GM18861 (cell line): Measurements from ENCODE around the gene TBATA.

Experiments
- ATAC-seq: cut with Tn5 transposase; IDR thresholded peaks from one replicate; pipeline ENCODE4 v1.9.1; 2021; ENCODE audit not compliant: unreplicated experiment

TBATA gene

DNA sequence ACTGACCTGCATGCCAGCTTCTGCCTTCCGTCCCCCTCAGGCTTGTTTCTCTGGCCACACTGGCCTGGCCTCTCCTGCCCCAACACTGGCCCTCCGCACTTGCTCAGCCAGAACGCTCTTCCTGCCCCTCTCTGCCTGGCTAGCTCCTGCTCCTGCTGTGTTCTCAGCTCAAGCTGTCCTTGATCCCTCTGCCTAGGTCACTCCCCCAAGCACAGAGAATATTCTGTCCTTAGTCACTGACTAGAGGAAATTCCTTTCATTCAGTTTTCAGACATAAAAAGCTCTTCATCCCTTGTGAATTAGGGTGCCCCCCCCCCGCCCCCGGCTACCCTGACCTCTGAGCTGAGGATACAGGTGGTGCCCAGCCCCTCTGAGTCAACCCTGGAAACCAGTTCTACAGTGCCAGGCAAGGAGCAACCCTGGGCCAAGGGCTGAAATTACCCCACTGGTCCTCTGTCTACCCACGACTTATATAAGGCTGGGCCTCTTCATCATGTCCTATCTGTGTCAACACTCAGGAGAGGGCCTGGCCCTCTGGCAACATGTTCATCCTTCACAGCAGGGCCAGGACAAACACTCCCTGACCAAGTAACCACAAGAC is 23.9 kb upstream of the TBATA start:
- ATAC-seq: no peak

DNA sequence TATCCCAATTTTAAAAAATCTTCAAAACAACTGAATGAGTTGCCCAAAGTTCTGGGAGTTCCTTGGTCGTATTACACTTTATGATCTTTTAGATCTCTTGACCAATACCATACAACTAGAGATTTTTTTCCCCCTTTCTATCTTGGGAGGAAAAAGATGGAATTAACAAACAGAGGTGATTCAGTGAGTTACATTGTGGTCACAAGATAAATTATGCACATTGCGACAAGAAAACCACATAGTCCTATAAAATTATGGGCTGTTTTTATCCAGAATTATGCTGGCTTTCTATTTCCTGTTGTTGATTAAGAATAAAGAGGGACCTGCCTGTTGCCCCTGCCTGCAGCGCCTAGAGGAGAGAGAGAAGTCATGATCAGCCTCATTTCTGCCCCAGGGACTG is 22.4 kb upstream of the TBATA start:
- ATAC-seq: no peak

DNA sequence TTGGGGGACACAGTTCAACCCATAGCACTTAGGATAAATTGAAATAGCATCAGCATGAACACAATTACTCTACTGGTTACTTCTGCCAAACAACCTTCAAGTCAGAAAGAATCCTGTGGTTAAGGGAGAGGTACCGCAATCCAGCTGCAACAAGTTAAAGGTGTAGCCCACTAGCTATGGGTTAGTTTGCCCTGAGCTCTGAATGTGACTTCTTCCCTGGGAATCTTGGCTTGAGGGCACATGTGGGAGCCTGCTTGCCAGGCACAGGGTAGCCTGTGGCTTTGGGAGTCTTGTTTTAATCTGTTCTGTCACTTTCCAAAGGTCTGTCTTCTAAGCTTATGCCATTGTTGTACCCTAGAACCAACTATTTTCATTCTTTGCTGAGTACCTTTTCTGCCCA is 21.7 kb upstream of the TBATA start:
- no peak for ATAC-seq

DNA sequence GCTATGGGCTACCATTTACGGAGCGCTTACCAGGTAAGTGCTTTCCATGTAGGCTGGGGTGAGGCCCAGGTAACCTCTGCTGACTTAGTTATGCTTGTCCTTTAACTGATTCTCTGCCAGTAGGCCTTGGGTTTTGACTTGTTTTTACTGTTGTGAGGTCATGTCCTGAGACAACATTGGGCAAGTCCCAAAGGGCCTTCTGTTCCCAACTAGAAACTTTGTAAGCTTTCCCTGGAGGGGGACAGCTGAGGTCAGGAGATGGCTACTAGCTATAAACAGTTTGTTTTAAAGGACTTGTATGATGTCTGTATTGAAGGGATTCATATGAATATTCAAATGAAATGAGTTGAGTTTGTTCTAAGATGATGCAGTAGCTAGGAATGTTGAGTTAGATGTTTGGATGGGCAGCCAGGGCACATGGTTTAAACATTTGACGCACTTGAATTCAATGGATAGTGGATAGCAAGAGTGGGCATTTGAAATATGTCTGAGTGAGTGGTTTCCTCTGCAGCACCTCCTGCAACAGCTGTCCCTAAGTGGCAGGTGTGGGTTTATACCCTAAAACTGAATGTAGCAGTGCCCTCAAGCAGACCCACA is 20.5 kb upstream of the TBATA start:
- no peak for ATAC-seq

DNA sequence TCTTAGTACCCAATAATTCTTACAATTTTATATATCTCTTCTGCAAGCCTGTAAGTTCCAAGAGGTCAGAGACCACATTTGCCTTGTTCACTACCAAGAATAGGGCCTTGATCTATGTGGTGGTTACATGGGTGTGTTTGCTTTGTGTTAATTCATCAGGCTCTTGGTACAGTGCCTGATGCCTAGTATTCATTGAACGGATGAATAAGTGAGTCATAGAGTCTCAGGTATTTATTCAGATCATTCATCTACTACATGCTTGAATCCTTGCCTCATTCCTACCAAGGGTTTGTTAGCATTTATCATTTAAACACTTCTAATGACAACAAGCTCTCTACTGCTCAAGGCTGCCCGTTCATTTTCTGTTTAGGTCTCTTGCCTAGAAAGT is 19.2 kb upstream of the TBATA start:
- ATAC-seq: no peak

DNA sequence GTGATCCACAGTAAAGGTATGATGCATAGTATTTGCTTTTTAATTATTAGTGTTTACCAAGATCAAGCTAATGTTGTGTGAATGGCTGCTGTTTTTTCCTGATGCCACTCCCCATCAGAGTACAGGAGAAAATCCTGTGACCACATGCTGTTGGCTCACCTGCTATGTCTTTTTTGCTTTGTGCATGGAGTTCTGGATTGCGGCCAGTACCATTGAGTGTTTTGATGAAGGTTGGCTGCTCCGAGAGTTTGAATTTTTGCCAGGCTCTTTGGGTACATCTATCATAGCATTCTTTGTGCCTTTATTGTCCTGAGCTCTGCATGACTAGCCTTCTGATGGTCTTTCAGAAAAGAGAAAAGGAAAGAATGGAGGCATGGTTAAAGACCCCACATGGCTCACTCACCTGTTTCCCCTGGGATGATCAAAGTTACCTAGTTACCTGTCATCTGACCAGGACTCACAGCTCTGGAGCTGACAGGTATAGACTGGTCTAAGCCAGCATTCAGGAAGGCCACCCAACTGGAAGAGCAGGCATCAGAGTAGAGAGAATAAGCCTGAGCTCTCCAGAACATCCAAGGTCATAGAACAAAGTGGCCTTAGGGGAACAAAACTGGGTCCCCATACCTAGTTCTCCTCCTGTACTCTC is 18.7 kb upstream of the TBATA start:
- ATAC-seq: no peak

DNA sequence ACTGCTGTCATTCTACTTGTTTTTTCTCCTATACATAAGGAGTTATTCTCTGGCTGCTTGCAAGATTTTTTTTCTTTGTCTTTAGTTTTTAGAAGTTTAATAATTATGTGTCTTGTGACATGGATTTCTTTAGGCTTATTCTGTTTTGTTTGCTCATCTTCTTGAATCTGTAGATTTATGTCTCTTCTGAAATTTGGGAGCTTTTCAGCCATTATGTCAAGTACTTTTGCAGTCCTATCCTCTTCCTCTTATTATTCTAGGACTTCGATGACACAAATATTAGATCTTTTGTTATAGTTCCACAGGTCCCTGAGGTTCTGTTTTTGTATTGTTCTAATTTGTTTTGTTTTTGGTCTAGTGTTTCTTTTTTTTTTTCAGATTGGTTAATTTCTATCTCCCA is 16.7 kb upstream of the TBATA start:
- no peak for ATAC-seq

DNA sequence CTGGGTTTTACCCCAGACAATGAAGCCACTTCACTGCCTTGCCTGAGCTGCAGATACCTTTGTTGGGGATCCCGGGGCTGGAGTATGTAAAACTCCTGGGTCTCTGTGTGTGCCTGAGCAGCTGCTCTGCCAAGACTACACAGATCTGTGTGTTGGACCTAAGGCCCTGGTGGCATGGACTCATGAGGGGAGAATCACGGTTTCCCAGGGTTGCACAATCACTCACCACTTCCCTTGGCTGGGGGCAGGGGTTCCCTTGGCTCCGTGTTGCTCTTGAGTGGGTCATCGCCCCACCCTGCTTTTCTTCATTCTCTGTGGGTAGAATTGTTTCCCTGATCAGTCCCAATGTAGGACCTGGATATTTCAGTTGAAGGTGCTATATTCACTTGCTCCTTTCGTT is 13.9 kb upstream of the TBATA start:
- no peak for ATAC-seq

DNA sequence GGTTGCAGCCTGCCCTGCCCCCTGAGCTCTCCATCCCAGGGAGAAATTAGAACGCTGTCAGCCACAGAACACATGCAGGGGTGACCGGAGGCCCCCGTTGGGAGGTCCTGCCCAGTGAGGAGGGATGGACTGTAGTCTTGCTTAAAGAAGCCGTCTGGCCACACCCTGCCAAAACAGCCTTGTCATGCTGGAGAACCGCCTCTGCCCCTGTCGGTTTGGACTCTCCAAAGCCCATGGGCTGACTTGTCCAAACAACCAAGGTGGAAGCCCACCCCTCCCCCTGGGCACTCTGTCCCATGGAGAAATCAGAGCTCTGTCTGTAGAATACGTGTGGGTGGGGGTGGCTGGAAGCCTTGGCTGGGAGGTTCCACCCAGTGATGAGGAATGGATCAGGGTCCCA is 12.7 kb upstream of the TBATA start:
- ATAC-seq: no peak

DNA sequence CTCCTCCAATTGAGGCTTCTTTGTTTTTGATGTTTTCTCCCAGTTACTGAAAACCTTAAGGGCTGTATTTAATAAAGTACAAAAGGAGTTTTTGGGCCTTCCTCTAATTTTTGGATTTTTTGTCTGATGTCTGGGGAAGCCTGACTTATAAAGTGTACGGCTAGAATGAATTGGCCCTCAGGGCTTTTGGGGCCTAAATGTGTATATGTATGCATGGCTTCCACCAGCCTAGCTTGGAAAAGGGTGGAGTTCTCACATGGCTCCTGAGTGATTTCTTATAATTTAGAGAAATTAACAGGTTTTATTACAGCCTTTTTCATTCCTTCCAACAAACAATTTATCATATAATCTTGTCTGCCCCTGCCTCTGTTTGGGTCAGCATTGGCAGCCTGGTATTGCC is 10.4 kb upstream of the TBATA start:
- no peak for ATAC-seq

DNA sequence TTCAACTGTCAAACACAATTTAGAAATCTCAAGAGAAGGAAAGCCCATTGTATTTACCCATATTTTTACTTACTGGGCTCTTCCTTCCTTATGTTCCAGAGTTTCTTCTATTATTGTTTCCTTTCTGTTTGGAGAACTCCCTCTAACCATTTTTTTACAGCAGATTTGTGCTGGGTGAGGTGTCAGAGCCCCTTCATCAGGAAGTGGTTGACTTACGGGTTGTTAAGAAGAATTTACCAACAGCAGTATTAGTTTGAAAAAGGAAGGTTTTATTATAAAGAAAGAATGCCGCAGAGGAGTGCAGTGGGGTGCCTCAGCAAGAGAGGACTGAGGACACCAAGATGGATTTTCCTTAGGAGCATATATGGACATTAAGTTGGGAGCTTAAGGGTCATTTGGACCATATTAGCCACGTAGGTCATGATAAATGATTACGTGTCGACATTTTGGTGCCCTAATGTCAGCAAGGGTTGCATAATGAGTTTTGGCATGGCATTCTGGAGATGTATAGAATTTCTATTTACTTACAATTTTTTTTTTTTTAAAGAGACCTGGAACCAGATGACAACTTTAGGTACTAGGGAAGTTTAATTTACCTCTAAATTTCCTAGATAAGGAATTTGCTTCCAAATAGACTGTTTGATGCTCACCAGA is 6.3 kb upstream of the TBATA start:
- no peak for ATAC-seq

DNA sequence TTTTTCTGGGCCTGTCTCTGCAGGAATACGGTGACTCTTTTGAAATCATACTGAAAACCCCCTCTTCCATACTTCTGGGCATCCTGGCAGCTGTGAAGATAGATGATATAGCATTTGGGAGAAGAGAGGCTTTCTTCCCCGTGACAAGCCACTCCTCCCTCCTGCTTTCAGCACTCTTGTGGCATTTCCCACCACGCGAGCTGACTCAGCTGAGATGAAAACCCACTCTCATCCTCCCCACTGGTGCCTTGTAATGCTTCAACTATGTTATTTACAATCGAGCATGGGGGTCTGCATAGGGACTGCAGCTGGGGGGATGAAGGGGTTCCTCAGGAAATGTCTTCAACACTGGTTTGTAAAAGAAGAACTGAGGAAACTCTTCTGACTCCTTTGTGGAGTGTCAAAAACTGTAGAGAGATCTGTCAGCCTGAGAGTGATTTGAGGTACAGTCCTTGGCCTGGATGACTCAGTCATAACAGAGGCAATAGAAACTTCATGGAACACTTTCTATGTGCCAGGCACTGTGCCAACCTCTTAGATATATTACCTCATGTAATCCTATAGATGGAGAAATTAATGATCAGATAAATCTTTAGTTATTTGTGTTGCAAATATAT is 1.7 kb upstream of the TBATA start:
- ATAC-seq: no peak

DNA sequence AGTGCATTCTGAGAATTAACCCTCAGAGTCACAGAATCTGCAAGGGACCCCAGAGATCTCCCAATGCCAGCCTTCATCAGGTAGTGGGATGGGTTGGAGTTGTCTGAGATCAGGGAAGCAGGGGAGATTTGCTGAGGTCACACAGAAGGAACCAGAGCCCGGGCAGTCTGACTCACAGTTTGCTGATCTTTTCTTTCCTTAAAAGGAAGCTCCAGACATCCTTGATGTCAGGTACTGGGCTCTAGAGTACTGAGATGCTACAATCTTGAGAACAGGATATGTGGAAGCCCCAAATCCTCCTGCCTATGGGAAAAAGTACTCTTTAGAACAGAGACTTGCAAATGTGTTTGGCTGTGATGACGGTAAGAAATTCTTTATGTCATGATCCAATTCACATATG is 706 bp downstream of the TBATA start:
- ATAC-seq: no peak

DNA sequence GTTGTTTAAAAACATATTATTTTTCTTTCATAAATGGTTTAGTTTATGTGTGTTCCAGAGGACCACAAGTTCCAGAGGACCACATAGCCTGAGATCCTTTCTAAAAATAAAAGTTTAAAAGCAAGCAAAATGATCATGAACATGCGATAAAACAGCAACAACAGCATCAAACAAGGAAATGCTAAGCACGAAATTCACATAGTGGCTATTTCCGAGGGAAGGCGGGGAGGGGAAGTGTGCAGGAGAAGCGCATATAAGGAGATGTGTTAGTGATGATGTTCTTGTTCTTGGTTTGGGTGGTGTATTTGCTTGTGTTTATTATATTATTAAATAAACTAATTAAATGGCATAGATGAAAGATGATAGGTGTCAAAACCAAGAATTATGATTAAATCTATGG is 1.2 kb downstream of the TBATA start:
- no peak for ATAC-seq

DNA sequence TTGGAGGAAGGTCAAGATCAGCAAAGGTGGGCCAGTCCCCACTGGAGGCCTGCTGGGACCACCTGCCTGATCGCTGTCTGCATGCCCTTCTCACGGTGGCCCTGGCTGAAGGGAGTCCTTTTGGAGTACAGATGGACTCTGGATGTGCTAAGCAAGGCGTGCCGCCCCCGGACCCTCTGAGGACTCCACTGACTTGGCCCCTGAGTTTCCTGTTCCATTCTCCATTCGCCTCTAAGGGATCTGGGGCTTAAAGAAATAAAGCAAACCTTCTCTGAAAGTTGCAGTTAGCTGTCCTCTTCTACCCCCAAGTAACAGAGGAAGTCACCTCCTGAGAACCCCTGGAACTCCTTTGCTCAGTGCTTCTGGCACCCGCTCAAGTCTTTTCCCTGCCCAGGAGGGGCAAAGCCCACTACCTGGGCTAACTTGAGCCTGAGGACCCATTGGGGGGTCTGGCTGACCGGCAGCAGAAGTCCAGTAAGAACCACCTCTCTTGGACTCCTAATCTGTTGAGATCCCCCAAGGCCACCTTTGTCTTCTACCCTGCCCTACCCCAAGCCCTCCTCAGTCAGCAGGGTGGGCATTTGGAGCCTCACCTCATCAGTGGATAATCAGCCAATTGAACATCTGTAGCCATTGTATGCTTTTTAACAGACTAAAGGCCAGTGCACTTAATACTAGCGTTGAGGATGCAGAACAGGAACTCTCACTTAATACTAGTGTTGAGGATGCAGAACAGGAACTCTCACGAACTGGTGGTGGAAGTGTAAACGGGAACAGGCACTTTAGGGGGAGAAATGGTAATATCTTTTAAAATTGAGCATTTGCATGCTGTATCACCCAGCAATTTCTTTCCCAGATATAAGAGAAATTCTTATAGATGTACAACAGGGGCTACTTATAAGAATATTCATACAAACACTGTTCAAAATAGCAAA is 2.2 kb downstream of the TBATA start:
- ATAC-seq: no peak

DNA sequence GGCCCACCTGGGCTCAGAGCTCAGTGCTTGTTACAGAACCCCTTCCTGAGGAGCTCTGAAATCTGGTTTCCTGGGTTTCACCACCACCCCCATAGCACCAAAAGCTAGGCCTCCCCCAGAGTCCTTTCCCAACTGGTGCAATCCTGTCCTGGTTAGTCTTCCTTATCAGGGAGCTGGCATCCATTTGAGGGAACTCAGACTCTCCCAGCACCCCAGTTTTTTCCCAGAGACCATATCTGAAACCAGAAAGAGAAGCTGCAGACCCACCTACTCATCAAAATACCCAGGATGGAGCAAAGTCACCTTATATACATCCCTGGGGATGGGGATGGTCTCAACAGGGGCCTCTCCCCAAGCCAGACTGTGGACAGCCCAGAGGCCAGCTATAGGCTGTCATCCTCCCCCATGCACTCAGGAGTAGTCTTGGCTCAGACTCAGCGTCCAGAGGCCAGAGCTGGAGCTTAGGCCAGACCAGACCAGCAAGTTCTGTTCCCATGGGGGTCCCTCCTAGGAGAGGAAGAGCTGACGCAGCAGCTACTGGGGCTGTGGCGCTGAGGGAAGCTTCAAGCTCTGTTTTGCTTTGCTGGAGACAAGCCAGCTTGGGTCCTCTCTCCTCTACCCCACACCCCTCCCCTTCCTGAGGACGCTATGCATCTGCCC is 3.0 kb downstream of the TBATA start:
- ATAC-seq: no peak

DNA sequence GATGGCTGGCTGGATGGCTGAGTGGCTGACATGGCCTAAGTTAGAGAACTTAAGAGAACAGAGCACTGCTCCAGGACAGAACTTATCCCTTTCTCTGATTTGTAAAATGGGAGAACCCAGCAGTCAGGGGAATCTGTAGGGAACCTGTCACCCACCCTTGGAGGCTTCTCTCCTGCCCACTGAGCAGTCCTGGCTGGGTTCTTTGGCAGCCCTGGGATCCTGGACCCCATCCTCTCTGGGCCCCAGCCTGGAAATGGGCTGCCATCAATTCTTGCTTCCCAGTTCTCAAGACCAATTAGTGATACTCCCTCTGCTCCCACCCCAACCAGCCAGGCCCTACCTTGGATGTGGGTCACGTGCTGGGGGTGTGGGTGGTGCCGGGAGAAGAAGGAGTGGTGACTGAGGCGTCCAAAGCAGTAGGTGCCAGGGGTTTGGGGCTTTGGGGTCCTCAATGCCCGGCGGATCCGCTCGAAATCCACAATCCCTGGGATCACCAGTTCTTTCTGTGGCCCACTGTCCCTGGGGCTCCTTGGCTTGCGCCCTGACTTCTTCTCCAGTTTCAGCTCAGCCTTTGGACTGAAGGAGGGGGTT is 3.6 kb downstream of the TBATA start:
- no peak for ATAC-seq

DNA sequence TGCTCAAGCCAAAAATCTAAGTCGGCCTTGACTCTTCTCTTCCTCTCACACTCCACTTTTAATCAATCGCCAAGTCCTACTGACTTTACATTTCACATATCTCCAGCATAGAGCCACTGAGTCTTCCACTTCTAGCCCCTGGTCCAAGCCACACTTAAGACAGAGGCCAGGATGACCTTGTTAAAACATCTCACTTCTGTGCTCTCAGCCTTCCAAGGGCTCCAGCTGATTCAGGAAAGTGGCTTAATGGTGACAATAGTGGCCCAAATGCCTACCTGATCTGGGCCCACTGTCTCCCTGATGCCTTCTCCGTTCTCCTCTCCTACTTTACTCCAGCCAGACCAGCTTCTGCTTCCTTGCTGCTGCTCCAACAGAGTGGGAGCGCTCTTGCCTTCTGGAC is 4.4 kb downstream of the TBATA start:
- no peak for ATAC-seq

DNA sequence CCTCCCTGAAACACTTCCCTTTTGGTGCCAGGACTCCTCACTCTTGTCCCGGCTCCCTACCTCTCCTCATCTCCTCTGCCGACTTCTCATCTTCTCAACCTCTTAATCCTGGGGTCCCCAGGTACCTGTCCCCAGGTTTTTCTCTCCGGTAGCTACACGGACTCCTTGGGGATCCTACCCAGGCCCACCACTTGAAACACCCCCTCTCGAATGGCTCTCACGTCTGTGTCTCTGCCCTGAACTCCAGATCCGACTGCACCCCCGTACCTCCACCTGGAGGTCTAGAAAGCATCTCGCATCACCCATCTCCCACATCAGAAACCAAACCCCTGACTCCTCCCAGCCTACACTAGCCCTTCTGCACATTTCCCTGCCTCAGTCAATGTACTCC is 4.8 kb downstream of the TBATA start:
- ATAC-seq: no peak
